OCI-M2 (cell line): ENCODE measurements around the gene IDH3G.
"Not testable (repeated sequence)": the region's sequence is repeated elsewhere in the genome, so short reads cannot be mapped to it uniquely, and the experiment has no call there.

Experiments used
- DNase-seq: peaks from one replicate; lab custom pipeline; 2025; ENCODE audit not compliant: unreplicated experiment; lab: John Stamatoyannopoulos, UW

The IDH3G gene

GRCh38 chrX:153763298-153763932, 30.8 kb downstream of the IDH3G start:
- DNase-seq: no peak

GRCh38 chrX:153762626-153763173, 31.5 kb downstream of the IDH3G start:
- no peak for DNase-seq

GRCh38 chrX:153761863-153762262, 32.3 kb downstream of the IDH3G start:
- no peak for DNase-seq

DNA sequence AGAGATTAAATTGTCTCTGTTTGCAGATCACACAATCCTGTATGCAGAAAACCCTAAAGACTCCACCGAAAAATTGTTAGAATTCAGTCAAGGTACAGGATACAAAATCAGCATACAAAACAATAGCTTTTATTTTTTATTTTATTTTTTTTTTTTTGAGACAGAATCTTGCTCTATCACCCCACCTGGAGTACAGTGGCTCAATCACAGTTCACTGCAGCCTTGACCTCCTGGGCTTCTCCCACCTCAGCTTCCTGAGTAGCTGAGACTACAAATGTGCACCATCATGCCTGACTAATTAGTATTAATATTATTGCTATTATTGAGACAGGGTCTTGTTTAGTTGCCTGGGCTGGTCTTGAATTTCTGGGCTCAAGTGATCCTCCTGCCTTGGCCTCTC, 39.0 kb downstream of the IDH3G start:
- DNase-seq: no peak

- DNase-seq: no peak
These were observed 43.9 kb downstream of the IDH3G start for GRCh38 chrX:153750127-153750774.

DNA sequence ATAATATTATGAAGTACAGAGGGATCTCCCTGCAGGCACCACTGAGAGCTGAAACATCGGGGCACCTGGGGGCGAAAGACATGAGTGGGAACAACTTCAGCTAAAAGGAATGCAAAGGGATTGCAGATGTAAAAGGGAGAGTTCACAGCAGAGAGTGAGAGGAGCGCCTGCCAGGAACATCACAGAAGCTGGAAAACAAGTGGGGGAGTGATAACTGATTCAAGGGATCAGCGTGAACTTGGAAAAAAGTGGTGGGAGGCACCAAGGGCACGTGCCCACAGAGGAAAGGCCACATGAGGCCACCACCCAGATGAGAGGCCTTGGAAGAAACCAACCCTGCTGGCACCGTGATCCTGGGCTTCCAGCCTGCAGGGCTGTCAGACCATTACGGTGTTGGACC, 45.2 kb downstream of the IDH3G start:
- not testable (repeated sequence) for DNase-seq

DNA sequence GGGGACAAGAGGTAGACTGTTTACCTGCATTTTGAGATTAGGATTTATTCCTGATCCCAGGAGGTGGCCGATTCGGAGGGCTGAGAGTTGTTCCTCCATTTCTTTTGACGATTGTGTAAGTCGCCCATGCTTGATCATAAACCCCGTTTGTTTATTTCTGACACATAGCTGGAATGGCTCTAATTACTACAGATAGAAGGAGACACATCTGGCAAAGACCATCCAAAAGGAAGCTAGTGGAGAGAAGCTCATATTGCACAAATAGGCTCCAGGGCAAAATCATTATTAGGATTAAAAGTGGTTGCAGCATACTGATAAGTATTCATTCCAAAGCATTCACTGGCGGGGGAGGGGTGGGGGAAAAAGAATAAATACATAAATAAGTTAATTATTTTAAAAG, 47.2 kb downstream of the IDH3G start:
- not testable (repeated sequence) for DNase-seq

DNA sequence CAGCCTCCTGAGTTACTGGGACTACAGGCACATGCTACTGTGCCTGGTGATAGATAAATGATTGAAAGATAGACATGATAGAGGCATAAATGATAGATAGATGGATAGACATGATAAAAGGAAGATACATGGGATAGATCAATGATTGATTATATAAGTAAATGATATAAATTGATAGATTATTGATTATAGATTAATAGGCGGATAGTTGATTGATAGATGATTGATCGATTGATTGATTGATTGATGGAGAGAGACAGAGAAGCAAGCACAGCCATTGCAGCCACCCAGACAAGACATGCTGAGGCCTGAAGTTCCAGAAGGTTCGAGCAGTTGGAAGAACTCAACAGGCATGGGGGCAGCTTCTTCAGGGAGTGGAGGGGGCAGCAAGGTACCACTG, 47.8 kb downstream of the IDH3G start:
- DNase-seq: no peak

DNA sequence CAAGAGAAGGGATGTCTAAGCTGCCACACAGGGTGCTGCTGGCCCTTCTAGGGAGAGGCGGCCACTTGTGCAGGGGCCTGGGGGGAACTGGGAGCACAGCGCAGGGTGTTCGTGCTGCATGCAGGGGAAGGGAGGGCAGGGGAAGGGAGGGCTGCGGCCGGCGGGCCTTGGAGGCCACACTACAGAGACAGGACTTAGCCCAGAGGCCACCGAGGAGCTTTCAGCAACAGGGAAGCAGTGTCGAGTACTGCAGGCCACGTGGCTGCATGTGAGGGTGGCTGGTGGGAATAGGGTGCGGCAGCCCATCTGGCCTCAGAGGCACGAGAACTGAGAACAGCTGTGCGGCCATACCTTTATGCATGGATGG, 49.1 kb downstream of the IDH3G start:
- not testable (repeated sequence) for DNase-seq

GRCh38 chrX:153744210-153745066, 49.7 kb downstream of the IDH3G start:
- no peak for DNase-seq

DNA sequence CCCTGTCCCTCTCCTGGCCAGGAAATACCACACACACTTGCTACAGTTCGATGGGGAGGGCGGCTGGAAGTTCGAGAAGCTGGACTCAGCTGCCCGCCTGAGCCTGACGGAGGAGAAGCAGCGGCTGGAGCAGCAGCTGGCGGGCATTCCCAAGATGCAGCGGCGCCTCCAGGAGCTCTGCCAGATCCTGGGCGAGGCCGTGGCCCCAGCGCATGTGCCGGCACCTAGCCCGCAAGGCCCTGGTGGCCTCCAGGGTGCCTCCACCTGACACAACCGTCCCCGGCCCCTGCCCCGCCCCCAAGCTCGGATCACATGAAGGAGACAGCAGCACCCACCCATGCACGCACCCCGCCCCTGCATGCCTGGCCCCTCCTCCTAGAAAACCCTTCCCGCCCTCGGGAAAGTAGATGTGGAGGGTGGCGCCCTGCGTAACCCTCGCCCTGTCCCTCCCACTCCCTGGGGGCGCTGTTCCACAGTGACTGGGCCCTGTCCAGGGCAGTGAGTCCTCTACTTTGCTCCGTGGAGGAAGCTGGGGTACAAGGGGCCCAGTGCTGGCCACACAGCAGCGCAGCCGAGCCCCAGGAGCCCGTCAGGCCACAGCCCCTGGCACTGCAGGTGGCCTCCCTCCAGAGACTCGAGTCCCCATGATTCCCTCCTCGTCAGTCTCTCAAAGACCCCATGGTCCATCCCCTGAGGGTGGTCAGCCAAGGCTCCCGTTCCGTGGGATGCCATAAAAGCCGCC, 50.5 kb downstream of the IDH3G start:
- DNase-seq: not testable (repeated sequence)

DNA sequence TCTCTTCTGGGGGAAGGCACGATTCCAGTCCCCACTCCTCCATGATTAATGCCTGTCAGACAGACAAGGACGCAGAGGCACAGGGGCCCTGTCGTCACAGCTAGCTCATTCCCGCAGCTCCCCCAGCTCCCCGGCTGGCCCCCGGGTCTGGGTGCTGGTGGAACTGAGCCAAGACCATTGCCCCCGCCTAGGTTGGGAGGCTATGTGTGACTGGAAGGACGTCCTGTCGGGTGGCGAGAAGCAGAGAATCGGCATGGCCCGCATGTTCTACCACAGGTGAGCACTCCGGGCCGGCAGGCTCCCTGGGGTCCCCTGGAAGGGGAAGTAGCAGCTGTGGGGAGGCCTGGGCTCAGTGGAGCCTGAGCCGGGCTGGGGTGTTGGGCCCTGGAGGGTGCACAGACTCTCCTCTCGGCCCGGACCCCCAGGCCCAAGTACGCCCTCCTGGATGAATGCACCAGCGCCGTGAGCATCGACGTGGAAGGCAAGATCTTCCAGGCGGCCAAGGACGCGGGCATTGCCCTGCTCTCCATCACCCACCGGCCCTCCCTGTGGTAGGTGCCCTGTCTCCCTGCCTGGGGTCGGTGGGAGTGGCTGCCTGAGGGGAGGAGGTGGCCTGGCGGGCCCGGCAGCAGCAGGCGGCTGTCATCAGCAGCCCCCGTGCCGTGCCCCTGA, 51.2 kb downstream of the IDH3G start:
- DNase-seq: not testable (repeated sequence)

DNA sequence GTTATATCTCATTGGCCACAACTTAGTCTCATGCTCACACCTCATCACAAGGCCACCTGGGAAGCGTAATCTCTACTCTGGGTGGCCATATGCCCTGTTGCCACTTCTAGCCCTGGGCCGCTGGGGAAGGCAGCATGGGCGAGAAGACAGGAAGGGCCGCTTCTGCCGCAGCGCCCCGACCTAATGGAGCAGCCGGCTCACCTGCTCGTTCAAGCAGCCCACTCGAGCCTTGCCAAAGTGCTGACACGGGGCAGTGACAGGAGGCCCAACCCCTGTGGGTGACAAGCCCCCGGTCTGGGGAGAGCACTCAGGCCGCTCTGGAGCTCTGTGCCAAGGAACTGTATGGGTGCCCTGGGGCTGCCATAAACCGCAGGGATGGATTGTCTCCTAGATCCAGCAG, 52.1 kb downstream of the IDH3G start:
- DNase-seq: not testable (repeated sequence)

DNA sequence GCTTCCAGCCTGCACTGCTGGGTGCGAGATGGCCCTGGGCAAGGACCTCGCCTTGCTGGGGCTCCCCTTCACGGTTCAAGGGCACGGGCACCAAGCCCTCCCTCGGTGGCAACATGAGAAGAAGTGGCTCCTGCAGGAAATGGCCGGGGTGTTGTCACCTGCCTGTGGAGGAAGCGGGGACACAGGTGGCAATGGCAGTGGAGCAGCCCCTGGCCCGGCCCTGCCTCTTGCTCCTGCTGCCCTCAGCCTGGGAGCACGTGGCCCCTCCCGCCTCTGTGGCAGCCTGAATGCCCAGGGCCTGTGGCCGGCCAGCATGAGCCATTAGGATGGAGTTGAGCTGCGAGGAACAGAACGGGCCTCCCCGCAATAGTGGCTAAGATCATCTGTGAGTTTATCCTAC, 52.7 kb downstream of the IDH3G start:
- DNase-seq: no peak

GRCh38 chrX:153740631-153741222, 53.4 kb downstream of the IDH3G start:
- no peak for DNase-seq

DNA sequence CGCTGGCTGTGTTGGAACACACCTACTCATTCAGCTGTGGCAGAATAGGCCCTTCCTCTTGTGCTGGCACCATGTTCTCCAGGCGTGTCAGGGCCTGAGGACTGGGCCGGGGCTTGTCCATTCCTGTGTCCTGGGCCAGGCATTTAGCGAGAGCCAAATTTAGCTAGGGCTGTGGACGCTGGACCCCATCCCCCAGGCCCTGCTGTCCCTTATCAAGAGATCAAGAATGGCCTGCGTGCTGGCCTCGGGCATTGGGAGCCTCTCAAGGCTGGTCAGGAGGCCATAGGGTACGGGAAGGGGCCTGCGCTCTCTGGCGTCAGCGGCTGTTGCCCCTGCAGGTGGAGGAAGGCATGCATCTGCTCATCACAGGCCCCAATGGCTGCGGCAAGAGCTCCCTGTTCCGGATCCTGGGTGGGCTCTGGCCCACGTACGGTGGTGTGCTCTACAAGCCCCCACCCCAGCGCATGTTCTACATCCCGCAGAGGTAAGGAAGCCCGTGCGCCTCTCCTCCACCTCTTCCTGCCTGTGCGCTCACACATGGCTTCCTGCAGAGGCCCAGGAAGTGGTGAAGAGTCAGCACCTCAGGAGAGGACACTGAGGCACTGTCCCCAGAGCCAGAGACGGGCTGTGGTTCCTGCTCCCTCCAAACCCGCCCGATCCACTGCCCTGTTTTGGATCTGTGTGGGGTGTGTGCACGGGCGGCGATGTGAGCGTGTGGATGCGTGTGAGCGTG, 54.3 kb downstream of the IDH3G start:
- no peak for DNase-seq

- DNase-seq: no peak
These were observed 56.0 kb downstream of the IDH3G start for GRCh38 chrX:153738056-153738605.

GRCh38 chrX:153736871-153737441, 57.2 kb downstream of the IDH3G start:
- DNase-seq: no peak
